ENCODE data around the gene ADGRF1. TPM values are rescaled to one million over a fixed set of nuclear protein-coding genes. Genes with fewer than 3 reads are reported as not detected.

ADGRF1 gene
- total and polyA plus RNA-seq, 2 donors (not counting 3 experiments of a cell fraction or from before 2014, with no cell fraction given), result not detected

DNA sequence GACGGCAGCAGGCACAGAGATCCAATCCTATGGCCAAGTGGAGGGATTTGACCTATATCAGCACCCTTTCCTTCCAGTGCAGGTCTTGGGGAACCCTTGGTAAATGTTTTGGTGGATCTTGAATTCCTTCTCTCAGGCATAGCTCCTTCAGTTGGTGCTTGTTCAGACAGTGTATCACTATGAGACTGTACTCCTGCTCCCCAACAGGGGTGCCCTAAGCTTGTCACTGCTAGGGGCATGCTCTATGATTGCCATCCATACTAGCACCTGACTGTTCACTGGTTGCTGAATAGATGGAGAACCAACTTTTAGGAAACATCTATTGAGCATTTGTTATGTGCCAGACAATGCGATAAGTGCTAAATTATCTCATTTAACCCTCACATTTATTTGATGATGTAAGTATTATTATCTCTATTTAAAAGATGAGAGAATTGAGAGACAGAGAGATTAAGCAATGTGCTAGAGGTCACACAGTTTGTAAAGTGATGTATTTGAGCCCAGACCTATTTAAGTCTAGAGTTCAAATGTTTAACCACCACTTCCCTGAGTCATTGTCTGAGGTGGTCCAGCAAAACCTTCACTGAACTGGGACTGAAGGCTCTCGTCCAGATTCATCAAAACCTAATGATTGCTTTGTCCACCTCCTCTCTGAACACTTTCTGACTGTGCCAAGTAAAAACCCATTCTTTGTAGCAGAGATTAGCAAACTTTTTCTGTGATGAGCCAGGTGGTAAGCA lies 34.3 kb downstream of the ADGRF1 start:
- Histone ChIP-seq H3K4me2 (ENCODE audit: insufficient read depth, low read length) (no peak overlapping the region), H4K20me1 (replicated peaks; ENCODE audit: control insufficient read depth, extremely low read depth, insufficient read depth, low read length) (no peaks in the 10 kb centered on the region), H2AFZ (ENCODE audit: low read depth, low read length) (no peak overlapping the region), H3K79me2 (ENCODE audit: control insufficient read depth, insufficient read depth, low read length) (no peaks in the 10 kb centered on the region), H3K9me3 (replicated peaks; ENCODE audit: control insufficient read depth, insufficient read depth, low read length) (no peaks in the 10 kb centered on the region), H3K27ac (ENCODE audit: insufficient read depth, low read depth, low read length) (no peak overlapping the region), H3K27me3 (ENCODE audit: control insufficient read depth in 2 of 2, insufficient read depth in 2 of 2, low read length in 2 of 2) (peaks cover 0 to 1% of the 10 kb centered on the region in 2 experiments), H3K36me3 (ENCODE audit: control insufficient read depth in 2 of 2, extremely low read depth in 1 of 2, insufficient read depth in 2 of 2, low read length in 2 of 2) (no peaks in the 10 kb centered on the region), H3K4me1 (ENCODE audit: control insufficient read depth, extremely low read depth, insufficient read depth, low read length) (no peaks in the 10 kb centered on the region), H3K9ac (replicated peaks; ENCODE audit: extremely low read depth, insufficient read depth, low read length) (no peak overlapping the region), H3K4me3 (replicated peaks in 1 of 3; ENCODE audit: insufficient read depth in 1 of 3, low read depth in 1 of 3, low read length in 3 of 3) (no peak overlapping the region), H3K9me1 (replicated peaks; ENCODE audit: control insufficient read depth, extremely low read depth, insufficient read depth, low read length) (no peaks in the 10 kb centered on the region)
- dilution Hi-C loops (cut with MboI; ENCODE audit: extremely low pct_ligation_motif_present, low sequenced_read_pairs) (no loop called here), intact Hi-C loops (cut with micrococcal nuclease) (no loop called here)
- ChIA-PET CTCF (no interaction called here), POLR2A (no interaction called here)
- BruUV-seq (replicated peaks), result no TSS peak
- DNase-seq (ENCODE audit: low read depth, low spot score) (no peak), FAIRE-seq (no peak)
- TF ChIP-seq FOS (IDR thresholded peaks at IDR 0.05; ENCODE audit: borderline replicate concordance, insufficient read depth, low read length) (no peak), POLR2A (IDR thresholded peaks at IDR 0.05; ENCODE audit: low read depth, low read length) (no peak), GATA2 (IDR thresholded peaks at IDR 0.05; ENCODE audit: insufficient read depth, insufficient read length, low read depth, low read length) (no peak), JUN (IDR thresholded peaks at IDR 0.05; ENCODE audit: borderline replicate concordance, insufficient read depth, insufficient read length, low read depth) (no peak), POLR2AphosphoS5 (IDR thresholded peaks at IDR 0.05; ENCODE audit: insufficient read depth, low read depth, low read length) (no peak), MYC (IDR thresholded peaks at IDR 0.05; ENCODE audit: low read depth, low read length) (no peak), EZH2 (IDR thresholded peaks at IDR 0.05; ENCODE audit: borderline replicate concordance, low read depth, low read length, severe bottlenecking) (no peak)
- TF ChIP-seq, protein P1, sequence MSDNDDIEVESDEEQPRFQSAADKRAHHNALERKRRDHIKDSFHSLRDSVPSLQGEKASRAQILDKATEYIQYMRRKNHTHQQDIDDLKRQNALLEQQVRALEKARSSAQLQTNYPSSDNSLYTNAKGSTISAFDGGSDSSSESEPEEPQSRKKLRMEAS (IDR thresholded peaks at IDR 0.05; ENCODE audit: insufficient read depth, insufficient read length), result no peak
- TF ChIP-seq, protein P2, sequence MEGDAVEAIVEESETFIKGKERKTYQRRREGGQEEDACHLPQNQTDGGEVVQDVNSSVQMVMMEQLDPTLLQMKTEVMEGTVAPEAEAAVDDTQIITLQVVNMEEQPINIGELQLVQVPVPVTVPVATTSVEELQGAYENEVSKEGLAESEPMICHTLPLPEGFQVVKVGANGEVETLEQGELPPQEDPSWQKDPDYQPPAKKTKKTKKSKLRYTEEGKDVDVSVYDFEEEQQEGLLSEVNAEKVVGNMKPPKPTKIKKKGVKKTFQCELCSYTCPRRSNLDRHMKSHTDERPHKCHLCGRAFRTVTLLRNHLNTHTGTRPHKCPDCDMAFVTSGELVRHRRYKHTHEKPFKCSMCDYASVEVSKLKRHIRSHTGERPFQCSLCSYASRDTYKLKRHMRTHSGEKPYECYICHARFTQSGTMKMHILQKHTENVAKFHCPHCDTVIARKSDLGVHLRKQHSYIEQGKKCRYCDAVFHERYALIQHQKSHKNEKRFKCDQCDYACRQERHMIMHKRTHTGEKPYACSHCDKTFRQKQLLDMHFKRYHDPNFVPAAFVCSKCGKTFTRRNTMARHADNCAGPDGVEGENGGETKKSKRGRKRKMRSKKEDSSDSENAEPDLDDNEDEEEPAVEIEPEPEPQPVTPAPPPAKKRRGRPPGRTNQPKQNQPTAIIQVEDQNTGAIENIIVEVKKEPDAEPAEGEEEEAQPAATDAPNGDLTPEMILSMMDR (IDR thresholded peaks at IDR 0.05; ENCODE audit: extremely low read depth in 1 of 2, insufficient read depth in 1 of 2, low read depth in 1 of 2, low read length in 2 of 2), result no peak
